ENCODE data around the gene ITIH5.
"Not testable (repeated sequence)": the region's sequence is repeated elsewhere in the genome, so short reads cannot be mapped to it uniquely, and the experiment has no call there.

ITIH5 gene

DNA sequence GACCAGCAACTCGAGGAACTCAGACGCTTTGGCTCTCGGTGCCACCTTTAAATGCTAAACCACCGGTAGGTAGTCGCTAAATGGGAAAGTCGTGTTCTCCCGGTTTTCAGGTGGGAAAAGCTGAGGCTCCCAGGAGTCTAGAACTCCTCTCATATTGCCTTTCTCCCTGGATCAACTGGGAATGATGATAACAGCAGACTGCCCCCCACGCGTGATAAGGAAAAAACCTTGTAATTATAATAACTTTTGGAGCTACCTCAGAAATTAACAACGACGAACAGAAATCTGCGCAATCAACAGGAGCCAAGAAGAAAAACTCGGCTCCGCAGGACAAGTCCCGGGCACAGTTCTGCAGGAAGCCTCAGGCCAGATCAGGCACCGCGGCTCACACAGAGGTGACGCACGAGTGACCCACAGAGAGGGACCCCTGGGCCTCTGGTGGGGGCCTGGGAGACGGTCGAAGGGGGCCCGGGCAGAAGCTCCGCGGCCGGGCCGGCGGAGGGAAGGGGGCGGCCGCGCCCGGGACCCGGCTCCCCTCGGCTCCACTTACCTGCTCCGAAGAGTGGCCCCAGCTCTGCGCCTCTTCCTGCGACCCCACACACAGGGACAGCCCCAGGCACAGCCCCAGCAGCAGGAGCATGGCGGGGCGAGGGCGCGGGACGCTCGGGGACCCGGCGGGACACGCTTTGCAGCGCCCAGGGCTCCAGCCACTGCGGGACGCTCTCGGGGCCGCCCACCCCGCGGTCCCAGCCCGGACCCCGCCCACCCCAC is at the start of gene ITIH5:
TSS of gene ITIH5 (minus strand) at position 714 of the 771 bp plus-strand sequence. CDS start at position 640, 74 bp downstream.
- in situ Hi-C loops (cut with HindIII; ENCODE audit: low sequenced_read_pairs) = no loop called here

DNA sequence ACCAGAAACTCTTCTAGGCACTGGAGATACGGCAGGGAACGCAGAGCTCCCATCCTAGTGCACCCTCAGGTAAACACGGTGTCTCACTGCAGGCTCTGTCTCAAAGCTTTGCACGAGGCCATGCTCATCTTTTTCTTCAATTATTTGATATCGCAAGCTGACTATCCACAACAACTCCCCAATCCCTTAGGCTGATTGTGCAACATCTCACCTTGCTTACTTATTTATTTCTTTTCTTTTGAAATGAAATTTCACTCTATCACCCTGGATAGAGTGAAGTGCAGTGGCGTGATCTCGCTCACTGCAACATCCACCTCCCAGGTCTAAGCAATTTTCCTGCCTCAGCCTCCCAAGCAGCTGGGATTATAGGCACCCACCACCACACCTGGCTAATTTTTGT is 48.7 kb upstream of the ITIH5 start:
- in situ Hi-C loops (cut with HindIII; ENCODE audit: low sequenced_read_pairs) = no loop called here

DNA sequence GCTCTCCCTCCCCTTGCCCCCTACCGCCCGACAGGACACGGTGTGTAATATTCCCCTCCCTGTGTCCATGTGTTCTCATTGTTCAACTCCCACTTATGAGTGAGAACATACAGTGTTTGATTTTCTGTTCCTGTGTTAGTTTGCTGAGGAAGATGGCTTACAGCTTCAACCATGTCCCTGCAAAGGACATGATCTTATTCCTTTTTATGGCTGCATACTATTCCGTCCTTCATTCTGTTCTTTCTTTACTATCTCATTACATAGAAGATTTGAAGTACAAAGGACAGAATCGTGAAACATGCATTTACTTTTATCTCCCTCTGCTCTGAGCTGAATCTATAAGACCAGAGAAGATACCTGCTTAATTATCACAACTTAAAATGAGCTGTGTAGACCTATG is 44.3 kb upstream of the ITIH5 start:
- in situ Hi-C loops (cut with HindIII; ENCODE audit: low sequenced_read_pairs) = not testable (repeated sequence)

DNA sequence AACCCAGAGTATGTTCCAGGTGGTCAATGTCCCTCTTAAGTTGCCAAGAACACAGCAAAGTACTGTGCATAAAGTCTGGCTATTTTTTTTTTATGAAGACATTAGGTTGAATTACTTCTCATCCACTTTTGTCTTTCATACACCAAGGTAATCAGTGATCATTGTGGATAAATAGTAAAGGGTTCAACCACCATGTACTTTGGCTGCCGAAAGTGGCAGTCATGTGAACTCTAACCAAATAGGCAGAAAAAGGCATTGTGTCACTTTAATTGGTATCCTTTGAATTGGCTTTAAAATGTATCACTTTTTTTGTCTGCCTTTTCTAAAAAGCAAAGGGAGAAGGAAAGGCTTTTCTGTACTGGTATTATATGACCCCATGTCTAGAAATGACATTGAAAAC is 43.7 kb upstream of the ITIH5 start:
- in situ Hi-C loops (cut with HindIII; ENCODE audit: low sequenced_read_pairs) = no loop called here

DNA sequence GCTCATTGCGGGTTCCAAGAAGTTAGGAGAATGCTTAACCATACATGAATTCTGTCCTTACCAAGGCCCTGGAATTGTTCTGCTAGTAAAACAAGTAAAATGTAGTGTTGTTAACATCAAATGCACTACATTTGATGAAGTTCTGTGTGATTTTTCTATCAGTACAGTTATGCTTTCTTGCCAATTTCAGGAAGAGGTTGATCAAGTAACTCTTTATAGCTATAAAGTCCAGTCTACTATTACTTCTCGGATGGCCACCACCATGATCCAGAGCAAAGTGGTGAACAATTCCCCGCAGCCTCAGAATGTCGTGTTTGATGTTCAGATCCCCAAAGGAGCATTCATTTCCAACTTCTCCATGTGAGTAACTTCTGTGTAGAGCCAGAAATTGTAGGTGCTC is 42.1 kb upstream of the ITIH5 start:
- in situ Hi-C loops (cut with HindIII; ENCODE audit: low sequenced_read_pairs) = no loop called here

DNA sequence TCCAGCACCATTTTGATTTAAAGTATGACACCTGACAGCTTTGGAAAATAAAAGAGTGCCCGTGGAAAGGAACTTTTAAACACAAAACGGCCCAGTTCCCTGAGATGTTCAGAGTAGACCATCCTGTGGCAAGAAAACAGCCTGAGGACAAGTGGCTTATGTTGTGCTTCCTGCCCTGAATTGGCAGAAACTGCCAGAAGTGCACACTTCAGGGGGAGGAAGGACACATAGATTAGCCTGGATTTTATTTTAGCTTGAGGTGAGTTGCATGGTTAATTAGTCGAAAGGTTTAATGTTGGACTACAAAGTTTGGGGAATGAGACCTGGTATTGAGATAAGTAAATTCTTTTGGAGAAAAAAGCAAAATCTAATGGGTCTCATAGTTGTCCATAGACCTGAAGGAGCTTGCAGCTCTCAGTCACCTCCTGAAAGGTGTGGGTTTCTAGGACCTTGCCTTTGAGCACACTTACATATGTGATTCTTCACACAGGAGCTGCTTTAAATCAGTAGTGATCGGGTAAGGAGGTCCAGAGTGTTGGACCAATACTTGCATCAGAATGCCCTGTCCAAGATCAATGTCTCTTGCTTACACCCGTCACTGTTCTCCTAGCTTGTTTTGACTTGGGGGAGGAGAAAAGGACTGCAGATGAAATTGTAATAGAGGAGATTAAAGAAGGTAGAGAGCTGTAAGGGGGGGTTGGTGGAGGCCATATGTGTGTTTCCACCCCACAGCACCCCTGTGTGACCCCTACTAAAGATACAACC is 41.3 kb upstream of the ITIH5 start:
- in situ Hi-C loops (cut with HindIII; ENCODE audit: low sequenced_read_pairs) = no loop called here

DNA sequence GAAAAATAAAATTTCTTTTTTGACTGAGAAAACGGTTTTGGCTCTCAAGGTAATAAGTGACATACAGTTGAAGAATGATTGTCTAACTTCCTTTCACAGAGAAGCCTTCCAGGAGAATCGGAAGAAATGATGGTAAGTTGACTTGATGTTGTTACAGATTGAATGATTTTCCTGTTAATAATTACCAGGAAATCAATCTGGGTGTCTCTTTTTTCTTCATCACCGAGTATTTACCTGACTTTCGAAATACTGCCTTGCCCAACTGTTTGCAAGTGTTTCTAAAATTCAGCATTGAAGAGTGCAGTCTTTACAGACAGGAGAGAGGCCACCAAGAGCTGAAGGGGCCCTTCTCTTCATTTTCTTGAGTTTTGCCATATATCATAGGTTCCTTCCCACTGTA is 40.3 kb upstream of the ITIH5 start:
- in situ Hi-C loops (cut with HindIII; ENCODE audit: low sequenced_read_pairs) = no loop called here

DNA sequence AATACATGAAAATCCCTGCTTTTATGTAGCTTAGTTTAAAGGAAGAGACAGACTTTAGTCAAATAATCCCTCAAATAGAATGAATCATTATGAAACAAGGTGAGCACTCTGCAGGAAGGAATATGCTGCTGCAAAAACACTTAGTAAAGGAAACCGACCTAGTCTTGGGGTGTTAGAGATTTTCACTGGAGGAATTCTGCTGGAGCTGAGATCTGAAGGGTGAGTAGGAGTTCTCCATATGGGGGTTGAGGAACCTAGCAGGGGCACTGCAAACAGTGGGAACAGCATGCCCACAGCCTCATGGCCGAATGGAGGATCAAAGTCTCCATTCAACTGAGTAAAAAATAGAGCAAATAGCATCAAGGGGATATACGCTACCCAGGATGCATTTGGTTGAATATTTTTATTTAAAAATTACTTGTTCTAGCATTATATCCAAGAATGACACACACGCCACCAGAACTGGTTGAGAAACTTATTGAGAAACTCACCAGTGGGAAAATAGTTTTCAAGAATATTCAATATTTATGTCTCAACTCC is 39.8 kb upstream of the ITIH5 start:
- in situ Hi-C loops (cut with HindIII; ENCODE audit: low sequenced_read_pairs) = no loop called here

DNA sequence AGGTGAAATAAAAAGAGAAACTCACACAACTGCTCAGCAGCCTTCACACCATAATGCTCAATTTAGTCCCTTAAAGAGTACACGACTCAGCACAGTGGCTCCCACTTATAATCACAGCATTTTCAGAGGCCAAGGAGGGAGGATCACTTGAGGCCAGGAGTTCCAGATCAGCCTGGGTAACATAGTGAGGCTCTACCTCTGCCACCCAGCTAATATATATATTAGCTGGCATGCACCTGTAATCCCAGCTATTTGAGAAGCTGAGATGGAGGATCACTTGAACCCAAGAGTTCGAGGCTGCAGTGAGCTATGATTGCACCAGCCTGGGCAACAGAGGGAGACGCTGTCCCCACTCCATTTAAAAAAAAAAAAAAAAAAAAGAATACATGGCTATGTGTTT is 38.6 kb upstream of the ITIH5 start:
- in situ Hi-C loops (cut with HindIII; ENCODE audit: low sequenced_read_pairs) = no loop called here

DNA sequence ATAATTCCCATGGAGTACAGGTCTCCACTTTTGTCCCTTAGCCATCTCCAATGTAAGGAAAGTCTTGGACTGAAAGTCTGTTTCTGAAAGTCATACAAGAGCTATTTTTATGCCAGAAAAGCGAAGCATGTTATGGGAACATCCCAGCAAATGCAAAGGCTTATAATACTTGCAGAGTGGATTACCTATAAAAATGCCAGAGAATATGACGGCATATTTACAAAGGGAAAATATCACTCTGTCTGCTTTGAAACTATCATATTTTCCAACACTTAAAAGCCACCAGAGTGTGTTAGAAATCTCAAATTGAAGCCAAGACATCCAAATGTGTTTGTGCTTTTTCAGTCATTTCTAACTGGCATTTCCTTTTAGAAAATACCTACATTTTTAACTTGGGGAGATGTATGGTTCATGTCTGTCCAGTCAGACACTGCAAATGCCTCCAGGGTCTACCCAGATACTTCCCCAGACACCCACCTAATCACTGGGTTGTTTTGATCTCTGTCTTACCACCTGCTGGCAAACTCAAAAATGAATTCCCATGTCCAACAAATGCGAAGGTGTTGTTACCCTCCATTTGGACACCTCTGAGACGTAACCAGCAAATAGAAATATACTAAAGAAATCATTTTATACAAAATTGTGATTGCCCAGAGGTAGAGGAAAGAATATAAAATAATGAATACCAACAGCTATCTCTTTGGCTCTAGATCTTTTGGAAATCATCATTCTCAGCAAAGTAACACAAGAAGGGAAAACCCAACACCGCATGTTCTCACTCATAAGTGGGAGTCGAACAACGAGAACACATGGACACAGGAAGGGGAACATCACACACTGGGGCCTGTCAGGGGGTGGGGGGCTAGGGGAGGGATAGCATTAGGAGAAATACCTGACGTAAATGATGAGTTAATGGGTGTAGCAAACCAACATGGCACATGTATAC is 37.6 kb upstream of the ITIH5 start:
- in situ Hi-C loops (cut with HindIII; ENCODE audit: low sequenced_read_pairs) = no loop called here

DNA sequence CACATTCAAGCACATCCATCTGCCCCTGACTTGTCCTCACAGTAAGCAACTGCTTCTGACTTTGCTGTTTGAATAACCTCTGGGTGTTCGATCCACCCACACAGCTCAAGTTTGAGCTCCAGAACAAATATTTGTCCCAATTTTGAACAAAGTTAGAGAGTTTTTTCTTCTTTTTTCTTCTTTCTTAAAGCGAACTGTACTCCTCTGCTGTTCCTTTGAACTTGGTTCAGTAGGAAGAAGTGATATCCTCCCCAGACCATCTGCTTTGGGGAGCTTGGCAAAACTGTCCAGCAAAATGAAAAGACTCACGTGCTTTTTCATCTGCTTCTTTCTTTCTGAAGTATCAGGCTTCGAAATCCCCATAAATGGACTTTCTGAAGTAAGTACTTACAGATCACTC is 36.4 kb upstream of the ITIH5 start, which contains the start of gene ITIH2:
TSS of gene ITIH2 (plus strand) at position 177 of the 400 bp plus-strand sequence. CDS start at position 296, 119 bp downstream.
- in situ Hi-C loops (cut with HindIII; ENCODE audit: low sequenced_read_pairs) = no loop called here

DNA sequence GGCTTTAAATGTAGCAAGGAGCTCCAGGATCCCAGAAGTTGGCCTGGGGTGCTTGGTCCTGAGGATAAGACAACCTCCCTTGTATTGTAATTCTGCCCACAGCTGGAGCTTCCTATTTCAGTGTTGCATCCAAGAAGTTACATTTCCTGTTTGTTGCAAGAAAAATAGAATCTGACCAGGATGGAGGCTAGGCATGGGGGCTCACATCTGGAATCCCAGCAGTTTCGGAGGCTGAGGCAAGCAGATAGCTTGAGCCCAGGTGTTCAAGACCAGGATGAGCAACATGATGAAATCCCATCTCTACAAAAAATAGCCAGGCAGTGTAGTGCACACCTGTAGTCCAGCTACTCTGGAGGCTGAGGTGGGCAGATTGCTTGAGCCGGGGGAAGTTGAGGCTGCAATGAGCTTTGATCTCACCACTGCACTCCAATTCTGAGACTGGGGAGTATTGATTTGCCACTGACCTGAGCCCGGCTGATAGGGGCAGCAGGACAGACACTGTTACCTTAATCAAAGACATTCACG is 35.6 kb upstream of the ITIH5 start:
- in situ Hi-C loops (cut with HindIII; ENCODE audit: low sequenced_read_pairs) = no loop called here

DNA sequence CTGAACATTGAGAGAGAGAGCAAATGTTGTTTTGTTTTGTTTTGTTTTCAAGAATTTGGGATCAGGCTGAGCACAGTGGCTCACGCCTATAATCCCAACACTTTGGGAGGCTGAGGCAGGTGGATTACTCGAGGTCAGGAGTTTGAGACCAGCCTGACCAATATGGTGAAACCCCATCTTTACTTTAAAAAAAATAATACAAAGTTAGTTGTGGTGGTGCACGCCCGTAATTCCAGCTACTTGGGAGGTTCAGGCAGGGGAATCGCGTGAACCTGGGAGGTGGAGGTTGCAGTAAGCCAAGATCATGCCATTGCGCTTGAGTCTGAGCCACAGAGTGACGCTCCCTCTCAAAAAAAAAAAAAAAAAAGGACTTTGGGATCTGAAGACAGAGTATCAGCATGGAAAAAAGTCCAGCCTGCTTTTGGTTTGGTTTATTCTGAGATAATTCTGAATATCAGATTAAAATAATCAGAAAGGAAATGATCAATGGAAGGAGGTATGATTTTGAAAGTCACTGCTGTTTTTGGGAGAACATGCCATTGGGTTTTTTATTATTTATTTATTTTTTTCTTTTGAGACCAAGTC is 34.5 kb upstream of the ITIH5 start:
- in situ Hi-C loops (cut with HindIII; ENCODE audit: low sequenced_read_pairs) = no loop called here

DNA sequence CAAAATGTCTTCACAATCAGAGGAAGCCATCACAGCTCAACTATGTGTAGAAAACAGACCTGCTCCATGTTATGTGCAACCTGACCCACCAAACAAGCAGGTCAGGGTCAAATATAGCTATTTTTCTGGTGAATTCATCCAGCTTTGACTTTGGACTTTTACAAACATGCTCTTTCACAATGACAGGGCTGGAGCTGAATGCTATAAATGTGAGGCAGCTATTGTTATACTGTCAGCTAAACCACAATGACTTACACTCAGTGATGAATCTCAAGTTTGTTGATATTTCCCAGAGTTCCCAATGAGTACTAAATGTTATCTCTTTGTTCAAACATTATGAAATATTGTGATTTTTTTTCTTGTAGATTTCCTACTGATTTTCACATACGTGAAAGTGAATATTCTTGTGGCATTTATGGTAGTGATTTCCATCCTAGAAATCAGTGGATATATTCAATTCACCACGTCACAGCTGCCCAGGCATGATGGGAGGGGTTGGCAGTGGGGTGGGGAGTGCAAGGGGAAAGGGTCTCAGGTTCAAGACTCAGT is 33.9 kb upstream of the ITIH5 start:
- in situ Hi-C loops (cut with HindIII; ENCODE audit: low sequenced_read_pairs) = no loop called here

DNA sequence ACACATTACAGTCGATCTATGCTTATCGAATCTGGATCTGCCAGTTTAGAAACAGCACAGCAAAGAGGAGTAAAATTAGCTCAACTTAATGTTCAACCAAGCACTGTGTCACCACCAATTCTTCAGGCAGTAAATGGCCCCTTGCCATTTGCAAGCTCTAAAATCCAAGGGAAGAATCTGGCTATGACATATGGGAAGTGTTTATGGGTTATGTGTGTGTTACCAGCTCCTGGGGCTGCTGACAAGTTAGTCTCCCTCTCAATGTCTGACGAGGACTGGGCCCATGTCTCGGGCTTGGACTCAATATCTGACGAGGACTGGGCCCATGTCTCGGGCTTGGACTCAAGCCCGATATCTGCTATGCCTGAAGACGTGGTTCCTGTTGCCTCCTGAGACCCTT is 30.7 kb upstream of the ITIH5 start:
- in situ Hi-C loops (cut with HindIII; ENCODE audit: low sequenced_read_pairs) = no loop called here

DNA sequence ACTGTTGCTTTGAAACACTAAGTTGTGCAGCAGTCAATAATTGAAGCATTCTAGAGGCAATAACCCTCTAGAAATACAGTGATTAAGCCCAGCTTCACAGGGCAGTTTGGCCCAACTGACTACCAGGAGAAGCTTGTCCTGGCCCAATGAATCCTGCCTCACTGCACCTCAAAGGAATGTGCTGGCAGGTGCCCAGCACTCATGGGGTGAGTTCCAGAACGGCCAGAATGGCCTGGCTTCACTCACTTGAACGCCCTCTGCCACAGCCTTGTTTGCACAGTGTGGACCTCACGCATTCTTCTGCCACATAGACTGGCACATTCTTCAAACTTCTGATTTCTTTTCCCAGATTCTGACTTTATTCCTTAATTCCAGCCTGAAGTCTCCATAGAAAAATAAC is 29.8 kb upstream of the ITIH5 start:
- in situ Hi-C loops (cut with HindIII; ENCODE audit: low sequenced_read_pairs) = no loop called here

DNA sequence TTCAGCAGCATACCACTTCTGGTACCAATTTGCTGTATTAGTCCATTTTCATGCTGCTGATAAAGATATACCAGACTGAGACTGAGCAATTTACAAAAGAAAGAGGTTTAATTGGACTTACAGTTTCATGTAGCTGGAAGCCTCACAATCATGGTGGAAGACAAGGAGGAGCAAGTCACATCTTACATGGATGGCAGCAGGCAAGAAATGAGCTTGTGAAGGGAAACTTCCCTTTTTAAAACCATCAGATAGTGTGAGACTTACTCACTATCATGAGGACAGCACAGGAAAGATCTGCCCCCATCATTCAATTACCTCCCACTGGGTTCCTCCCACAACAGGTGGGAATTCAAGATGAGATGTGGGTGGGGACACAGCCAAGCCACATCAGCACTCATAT is 26.4 kb upstream of the ITIH5 start:
- in situ Hi-C loops (cut with HindIII; ENCODE audit: low sequenced_read_pairs) = not testable (repeated sequence)

DNA sequence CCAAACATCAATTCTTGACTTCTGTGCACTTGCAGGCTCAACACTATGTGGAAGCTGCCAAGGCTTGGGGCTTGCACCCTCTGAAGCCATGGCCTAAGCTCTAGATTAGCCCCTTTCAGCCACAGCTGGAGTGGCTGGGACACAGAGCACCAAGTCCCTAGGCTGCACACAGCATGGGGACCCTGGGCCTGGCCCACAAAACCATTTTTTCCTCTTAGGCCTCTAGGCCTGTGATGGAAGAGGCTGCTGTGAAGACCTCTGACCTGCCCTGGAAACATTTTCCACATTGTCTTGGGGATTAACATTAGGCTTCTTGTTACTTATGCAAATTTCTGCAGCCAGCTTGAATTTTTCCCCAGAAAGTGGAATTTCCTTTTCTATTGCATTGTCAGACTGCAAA is 25.6 kb upstream of the ITIH5 start:
- in situ Hi-C loops (cut with HindIII; ENCODE audit: low sequenced_read_pairs) = not testable (repeated sequence)

DNA sequence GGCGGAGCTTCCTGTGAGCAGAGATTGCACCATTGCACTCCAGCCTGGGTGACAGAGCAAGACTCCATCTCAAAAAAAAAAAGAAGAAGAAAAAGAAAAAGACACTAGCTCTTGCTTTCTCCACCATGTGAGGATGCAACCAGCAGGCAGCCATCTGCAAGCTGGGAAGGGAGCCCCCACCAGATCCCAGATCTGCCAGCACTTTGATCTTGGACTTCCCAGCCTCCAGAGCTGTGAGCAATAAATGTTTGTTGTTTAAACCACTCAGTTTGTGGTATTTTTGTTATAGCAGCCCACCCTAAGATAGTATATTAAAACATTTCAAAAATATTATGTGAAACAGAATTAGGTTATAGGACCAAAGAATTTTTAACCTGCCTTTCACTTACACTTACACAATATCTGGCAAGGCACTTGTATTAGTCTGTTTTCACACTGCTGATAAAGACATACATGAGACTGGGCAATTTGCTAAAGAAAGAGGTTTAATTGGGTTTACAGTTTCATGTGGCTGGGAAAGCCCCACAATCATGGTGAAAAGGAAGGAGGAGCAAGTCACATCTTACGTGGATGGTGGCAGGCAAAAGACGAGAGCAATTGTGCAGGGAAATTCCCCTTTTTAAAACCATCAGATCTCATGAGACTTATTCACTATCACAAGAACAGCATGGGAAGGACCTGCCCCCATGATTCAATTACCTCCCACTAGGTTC is 24.3 kb upstream of the ITIH5 start:
- in situ Hi-C loops (cut with HindIII; ENCODE audit: low sequenced_read_pairs) = not testable (repeated sequence)

All from endothelial cell of hepatic sinusoid (primary cell).